GM21825 (cell line): Measurements from ENCODE around the gene RAB4B.
A peak's percentile ranks its signal among the peaks of the same experiment; 100 is the strongest.
"Not testable (repeated sequence)": the region's sequence is repeated elsewhere in the genome, so short reads cannot be mapped to it uniquely, and the experiment has no call there.

Experiments used
- ATAC-seq: cut with Tn5 transposase; IDR thresholded peaks from one replicate; pipeline ENCODE4 v1.9.1; 2021; ENCODE audit warnings: mild to moderate bottlenecking, moderate library complexity; ENCODE audit not compliant: unreplicated experiment

Gene RAB4B, protein sequence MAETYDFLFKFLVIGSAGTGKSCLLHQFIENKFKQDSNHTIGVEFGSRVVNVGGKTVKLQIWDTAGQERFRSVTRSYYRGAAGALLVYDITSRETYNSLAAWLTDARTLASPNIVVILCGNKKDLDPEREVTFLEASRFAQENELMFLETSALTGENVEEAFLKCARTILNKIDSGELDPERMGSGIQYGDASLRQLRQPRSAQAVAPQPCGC

DNA sequence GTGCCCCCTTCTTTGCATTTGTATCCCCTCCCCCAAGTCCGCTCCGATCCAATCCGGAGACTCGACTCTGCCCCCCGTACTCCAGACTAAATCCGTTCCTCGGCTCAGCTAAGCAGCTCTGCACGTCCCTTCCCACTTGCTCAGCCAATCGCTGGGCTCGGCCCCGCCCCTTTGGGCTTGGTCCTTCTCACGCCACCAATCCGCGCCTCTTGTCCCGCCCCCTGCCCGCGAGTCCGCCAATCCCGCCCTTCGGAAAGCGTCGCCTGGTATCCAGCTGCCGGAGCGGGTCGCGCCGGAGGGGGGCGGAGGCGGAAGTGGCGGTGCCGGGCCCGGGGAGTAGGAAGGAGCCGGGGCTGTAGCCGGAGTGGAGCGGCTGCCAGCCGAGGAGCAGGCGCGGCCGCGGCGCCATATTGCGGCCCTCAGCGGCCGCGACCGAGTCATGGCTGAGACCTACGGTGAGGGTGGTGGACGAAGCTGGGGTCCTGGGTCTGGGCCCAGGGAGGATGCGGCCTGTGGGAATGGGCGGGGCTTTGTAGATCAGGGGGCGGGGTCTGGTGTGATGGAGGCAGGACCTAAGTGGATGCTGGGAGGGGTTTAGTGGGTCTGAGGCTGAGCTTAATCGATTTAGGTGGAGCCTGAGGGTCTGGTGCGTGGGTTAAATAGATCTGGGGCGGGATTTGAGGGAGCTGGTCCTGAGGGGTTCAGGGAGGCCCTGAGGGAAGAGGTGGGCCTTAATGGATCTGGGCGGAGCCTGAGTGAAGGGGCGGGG, at the start of gene RAB4B:
RAB4B (plus strand) TSS at position 311 of the 769 bp plus-strand sequence; CDS start at position 440, 129 bp downstream.
- peak; percentile 55 for ATAC-seq

DNA sequence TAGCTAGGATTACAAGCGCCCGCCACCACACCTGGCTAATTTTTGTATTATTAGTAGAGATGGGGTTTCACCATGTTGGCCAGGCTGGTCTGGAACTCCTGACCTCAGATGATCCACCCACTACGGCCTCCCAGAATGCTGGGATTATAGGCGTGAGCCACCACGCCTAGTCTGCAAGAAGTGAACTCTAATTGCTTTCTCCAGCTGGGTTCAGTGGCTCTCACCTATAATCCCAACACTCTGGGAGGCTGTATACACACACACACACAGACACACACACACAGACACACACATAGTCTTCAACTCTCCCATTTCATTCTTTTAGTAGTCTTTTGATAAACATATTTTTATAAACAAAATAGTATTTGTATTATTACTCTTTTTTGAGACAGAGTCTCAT, 48.0 kb upstream of the RAB4B start:
- not testable (repeated sequence) for ATAC-seq

DNA sequence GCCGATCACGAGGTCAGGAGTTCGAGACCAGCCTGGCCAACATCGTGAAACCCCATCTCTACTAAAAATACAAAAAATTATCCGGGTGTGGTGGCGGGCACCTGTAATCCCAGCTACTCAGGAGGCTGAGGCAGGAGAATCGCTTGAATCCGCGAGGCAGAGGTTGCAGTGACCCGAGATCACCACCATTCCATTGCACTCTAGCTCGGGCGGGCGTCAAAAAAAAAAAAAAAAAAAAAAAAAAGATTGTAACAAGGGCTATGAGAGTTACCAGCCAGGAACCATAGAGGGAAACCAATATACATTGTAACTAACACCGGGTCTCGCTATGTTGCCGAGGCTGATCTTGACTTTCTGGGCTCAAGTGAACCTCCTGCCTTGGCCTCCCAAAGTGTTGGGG, 45.7 kb upstream of the RAB4B start:
- ATAC-seq: not testable (repeated sequence)

DNA sequence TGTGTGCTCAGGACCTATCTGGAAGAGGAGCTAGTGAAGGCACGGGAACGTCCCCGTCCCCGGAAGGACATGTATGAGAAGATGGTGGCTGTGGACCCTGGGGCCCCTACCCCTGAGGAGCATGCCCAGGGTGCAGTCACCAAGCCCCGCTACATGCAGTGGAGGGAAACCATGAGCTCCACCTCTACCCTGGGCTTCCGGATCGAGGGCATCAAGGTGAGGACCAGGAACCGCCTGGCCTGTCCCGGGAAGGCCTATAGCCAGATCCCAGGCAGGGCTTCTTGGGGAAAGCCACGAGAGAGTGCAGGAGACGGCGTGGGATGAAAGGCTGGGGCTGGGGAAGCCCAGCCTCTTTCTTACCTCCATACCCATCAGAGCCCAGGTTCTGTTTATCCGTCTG, 44.9 kb upstream of the RAB4B start:
- ATAC-seq: no peak

DNA sequence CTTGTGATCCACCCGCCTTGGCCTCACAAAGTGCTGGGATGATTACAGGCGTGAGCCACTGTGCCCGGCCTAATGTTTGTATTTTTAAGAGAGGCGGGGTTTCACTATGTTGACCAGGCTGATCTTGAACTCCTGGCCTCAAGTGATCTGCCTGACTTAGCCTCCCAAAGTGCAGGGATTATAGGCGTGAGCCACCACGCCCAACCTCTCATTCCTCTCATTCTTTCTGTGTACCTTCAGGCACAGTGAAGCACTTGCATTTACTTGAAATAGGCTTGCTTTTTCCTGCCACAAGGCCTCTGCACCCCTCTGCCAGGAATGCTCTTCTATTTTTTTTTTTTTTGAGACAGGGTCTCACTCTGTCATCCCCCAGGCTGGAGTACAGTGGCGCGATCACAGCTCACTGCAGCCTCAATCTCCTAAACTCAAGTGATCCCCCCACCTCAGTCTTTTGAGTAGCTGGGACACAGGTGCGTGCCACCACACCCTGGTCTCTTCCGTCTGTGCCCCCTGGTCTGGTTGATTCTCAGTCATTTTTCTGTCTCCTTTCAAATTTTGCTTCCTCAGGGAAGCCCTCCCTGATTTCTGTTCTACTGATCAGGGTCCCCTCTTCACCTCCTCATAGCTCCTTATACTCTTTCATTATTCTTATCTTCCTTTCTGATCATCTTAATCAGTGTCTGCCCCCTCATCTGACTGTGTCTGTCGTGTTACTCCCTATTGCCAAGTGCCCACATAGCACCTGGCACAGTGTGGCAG, 42.9 kb upstream of the RAB4B start:
- no peak for ATAC-seq

DNA sequence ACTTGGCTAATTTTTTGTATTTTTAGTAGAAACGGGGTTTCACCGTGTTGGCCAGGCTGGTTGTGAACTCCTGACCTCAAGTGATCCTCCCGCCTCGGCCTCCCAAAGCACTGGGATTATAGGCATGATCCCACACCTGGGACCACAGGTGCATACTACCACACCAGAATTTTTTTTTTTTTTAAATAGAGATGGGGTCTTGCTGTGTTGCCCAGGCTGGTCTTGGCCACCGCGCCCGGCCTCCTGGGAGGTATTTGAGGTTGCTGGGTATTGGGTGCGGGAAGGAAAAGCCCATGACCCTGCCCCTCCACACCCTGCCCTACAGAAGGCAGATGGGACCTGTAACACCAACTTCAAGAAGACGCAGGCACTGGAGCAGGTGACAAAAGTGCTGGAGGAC, 41.4 kb upstream of the RAB4B start:
- no peak for ATAC-seq

DNA sequence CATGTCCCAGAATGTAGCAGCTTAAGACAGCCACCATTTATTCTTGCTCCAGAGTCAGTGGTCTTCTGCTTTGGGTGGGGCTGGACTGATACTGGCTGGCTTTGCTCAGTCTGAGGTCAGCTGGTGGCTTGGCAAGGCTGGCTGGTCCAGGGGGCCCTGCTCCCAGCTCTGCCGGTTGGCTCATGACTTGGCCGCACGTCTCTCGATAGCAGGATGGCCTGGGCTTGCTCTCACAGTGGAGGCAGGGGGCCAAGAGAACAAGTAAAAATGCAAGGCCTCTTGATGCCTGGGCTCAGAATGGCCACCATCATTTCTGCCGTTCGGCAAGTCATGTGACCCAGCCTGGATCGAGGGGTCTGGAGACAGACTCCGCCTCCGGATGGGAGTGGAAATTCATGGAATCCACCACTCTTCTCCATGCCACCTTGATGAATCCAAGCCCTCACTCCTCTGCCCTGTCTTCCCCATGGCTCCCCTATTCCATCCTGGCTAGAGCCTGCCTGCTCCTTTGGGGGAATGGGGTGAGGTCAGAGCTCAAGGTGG, 40.9 kb upstream of the RAB4B start:
- ATAC-seq: no peak

DNA sequence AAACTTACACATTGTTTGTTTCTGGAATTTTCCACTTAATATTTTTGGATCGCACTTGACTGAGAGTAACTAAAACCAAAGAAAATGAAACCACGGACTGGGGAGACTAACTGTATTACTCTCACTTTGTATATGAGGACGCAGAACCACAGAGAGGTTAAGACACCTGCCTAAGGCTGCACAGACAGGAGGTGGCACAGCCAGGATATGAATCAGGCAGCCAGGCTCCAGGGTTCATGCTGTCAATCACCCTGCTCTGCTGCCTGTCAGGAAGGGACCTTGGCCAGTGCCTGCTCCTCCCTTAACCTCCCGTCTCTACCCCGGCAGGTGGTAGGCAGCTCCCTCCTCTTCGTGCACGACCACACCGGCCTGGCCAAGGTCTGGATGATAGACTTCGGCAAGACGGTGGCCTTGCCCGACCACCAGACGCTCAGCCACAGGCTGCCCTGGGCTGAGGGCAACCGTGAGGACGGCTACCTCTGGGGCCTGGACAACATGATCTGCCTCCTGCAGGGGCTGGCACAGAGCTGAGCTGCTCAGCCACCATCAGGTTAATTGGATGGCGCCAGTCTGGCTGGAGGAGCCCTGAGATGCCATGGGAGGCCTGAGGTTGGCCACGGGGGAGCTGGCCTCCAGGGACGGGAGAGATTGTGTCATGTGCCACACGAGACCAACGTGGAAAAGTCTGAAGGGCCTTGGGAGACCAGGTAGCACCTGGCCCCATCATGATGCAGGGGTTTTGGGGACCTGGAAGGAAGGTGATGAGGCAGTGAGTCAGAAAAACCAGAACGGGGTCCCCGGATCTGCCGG, 38.8 kb upstream of the RAB4B start:
- no peak for ATAC-seq

DNA sequence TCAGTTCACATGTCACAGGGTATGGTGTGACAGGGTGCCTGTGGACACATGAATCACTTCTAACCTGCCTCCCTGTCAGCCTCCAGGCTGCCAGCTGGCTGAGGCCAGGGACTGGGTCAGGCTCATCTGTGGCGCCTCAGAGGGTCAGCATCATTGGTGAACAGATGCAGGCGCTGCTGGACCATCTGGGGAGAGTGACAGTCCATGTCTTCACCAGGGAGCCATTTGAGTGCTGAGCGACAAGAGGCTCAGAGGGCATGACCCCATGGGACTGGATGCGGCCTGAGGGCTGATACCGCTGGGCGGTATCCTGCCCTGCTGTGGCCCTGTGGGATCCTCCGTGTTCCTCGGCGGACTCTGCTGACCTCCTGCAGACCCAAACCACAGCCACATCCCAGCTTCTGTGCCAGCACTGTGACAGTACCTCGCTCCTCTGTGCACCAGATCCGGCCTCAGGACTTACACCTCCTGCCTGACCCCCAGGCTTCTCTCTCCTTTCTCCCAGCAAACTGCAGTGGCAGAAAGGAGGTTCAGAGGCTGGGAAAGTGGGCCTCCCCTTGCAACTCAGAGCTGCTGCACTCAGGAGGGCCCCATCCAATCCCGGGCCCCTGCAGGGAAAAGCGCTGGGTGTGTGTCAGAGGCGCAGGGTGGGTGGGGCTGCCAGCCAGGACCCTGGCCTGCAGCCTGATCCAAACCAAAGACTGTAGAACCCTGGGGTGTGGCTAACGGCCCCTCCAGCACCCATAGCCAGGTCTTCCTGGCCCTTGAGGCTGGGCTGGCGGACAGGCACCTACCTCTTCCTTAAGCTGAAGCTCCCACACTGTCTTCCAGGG, 38.0 kb upstream of the RAB4B start:
- ATAC-seq: no peak

DNA sequence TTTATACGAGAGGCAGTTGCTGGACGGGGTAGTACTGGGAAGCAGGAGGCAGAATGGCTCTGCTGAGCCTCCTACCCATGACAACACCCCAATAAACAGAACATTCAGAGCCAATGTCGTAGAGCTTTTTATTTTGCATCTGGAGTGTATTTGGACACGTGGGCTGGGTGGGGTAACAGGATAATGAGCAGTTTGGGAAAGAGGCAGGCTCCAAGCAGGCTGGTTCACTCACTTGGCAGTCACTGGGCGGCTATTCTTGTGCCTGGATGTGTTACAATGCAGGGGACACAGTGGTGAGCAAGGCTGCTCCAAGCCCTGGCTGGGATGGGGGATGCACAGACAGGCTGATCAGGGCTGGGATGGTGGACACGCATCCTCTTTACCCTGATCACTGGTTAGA, 37.3 kb upstream of the RAB4B start:
- ATAC-seq: no peak

DNA sequence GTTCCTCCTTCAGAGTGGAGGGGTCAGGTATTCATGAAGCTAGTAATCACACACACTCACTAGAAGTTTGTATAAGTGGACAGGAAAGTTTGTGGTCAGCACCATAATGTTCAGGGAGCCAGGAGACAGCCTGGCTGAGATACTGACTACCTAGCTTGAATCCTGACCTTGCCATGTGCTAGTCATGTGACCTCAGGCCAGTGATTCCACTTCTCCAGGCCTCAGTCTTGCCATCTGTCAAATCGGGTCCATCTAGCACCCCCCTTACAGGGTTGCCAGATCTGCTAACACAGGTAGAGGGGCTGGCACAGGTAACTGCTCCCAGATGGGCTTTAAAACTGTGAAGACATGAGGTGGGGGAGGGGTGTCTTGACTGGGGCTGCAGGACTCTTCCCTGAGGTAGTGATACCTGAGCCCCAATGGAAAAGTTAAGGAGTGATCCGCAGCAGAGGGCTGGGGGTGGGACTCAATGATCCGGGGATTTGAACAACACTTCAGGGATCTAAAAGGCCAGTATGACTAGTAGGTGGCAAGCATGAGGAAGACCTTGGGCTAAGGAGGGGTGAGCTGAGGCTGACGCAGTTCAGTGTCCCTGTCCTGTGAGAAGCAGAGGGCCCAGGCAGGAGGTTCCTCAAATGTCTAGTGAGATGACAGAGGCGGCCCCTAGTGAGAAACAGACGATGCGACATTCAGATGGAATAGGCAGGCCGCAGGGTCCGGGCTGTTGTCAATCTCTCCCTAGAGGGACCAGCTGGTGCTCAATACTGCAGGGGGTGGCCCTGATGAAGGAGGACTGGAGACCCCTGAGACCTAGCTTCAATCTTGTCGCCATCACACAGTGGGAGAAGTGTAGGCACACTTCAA, 36.3 kb upstream of the RAB4B start:
- ATAC-seq: no peak

DNA sequence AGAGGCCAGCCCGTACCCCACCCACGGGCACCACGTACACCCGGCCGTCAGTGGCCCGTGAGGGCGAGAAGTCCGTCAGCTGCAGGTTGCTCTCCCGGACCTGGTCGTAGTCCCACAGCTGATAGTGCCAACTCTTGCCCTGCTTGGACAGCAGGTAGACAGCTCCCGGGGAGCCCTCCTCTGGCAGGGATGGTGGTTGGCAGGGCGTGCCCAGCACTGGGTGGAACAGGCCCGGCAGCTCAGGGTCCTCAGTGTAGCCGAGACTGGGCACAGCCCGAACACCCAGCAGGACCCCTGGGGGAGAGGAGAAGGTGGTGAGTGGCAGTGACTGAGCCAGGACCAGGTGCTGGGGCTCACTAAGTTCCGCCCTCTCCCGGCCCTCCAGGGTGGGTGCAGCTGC, 35.6 kb upstream of the RAB4B start:
- ATAC-seq: no peak

DNA sequence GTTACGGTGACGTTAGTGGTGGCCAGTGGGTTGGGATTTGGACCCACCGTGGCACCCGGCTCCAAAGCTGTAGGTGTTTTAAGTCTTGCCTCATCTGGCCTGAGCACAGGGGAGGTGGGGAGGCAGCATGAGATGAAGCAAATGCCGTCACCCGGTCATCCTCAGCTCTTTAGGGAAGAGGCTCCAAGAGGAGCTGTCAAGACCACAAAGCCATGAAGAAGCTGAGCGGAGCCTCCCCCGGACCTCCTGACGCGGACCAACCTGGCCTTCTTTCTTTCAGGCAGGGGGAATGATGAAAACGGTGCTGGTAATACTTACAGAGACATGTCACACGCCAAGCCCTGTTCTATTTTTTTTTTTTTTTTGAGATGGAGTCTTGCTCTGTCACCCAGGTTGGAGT, 35.2 kb upstream of the RAB4B start:
- ATAC-seq: no peak

DNA sequence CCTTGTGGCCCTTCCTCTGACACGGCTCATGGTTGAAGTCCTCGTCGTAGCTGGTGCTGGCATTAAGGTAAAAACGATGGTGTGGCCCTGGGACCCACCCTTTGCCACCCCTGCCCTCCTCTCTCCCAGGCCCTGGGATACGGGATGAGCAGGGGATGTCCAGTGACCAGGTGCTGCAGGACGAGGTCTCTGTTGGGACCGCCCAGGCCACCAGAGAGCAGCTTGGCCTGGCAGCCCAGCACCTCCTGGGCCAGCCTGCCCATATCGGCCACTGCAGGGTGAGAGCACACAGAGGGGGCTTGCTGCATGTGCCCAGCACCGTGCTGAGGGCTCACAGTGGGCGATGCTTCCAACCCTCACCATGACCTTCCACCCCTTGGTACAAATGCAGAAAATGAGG, 34.1 kb upstream of the RAB4B start:
- ATAC-seq: no peak

DNA sequence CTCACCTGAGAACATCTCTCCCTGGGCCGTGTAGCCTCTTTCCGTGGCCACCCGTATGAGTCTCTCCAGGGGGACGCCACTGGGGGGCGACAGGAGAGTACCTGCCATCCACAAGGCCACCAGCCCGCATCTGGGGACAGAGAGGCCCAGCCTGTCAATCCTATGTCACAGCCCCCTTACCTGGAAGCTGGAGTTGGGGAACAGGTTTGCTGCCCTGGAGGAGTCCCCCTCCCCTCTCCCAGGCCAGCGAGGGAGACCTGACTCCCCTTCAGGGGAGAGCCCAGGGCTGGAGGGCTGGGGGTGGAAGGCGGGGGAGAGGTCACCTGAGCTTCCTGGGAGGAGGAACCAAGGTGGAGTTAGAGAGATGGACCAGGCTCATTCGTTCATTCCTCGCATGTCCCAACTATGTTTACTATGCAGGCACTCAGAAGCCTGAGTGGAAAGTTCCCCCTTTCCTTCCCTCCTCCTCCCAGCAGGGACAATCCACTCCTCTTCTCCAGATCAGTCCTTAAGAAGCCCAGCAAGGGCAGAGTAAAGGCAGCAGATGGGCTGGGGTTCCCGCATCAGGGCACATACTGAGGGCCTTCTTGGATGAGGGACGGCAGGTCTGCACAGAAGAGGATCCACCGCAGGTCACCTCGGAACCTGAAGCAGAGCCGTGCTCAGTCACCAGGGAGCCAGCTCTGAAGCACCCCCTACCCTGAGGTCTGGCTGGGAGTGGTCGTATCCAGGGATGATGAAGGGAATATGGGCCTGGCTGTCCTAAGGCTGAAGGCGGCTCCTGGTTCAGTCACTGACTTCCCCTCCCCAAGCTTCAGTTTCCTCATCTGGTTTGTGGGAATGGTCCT, 33.3 kb upstream of the RAB4B start:
- ATAC-seq: no peak

DNA sequence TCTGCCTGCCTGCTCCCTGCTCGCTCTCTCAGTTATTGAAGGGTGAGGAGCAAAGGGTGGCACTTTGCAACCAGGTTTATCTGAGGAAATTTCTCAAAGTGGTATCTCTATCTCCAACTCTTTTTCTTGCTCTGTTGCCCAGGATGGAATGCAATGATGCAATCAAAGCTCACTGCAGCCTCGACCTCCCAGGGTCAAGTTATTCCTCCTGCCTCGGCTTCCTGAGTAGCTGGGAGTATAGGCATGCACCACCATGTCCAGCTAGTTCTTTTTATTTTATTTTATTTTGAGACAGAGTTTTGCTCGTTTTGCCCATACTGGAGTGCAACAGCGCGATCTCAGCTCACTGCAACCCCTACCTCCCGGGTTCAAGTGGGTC, 32.7 kb upstream of the RAB4B start:
- ATAC-seq: no peak

DNA sequence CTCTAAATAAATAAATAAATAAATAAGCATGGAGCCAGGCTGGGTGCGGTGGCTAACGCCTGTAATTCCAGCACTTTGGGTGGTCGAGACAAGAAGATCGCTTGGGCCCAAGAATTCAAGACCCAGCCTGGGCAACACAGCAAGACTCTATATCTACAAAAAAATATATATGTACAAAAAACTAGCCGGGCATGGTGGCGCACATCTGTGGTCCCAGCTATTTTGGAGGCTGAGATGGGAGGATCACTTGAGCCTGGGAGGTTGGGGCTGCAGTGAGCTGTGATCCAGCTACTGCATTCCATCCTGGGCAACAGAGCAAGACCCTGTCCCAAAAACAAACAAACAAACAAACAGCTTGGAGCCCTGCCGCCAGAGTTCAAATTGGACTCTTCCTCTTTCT, 30.5 kb upstream of the RAB4B start:
- no peak for ATAC-seq
